ENCODE measurements around the gene EVC.

DNA sequence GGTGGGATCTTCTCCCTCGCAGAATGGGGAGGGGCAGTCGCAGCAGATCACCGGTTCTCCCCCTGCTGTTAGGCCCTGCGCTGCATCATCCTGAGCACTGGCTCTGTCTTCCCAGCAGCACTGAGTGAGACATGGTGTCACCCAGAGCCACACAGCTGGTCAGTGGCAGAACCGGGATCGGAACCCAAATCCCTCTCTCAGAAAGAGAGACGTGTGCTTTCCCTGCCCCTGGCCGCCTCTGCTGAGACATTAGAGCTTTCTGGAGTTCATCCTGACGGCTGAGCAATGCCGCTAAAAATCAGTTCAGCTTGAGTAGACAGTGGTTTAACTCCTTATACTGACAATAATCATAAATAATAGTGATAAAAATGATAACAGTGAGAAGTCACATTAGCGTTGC, 87.9 kb downstream of the EVC start:
- TF ChIP-seq POLR2A (IDR thresholded peaks at IDR 0.05), result no peak
- TF ChIP-seq, protein P1, sequence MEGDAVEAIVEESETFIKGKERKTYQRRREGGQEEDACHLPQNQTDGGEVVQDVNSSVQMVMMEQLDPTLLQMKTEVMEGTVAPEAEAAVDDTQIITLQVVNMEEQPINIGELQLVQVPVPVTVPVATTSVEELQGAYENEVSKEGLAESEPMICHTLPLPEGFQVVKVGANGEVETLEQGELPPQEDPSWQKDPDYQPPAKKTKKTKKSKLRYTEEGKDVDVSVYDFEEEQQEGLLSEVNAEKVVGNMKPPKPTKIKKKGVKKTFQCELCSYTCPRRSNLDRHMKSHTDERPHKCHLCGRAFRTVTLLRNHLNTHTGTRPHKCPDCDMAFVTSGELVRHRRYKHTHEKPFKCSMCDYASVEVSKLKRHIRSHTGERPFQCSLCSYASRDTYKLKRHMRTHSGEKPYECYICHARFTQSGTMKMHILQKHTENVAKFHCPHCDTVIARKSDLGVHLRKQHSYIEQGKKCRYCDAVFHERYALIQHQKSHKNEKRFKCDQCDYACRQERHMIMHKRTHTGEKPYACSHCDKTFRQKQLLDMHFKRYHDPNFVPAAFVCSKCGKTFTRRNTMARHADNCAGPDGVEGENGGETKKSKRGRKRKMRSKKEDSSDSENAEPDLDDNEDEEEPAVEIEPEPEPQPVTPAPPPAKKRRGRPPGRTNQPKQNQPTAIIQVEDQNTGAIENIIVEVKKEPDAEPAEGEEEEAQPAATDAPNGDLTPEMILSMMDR (IDR thresholded peaks at IDR 0.05), result no peak
